Measurements from ENCODE around the gene PRR14L. TPM values are rescaled to one million over a fixed set of nuclear protein-coding genes. Genes with fewer than 3 reads are reported as not detected.
"Not testable (repeated sequence)": the region's sequence is repeated elsewhere in the genome, so short reads cannot be mapped to it uniquely, and the experiment has no call there.

The PRR14L gene
- polyA plus RNA-seq, 1 of the 3 experiments (the other 2 are of a cell fraction): 5.9 TPM

GRCh38 chr22:31715147-31715778 lies 34.7 kb downstream of the PRR14L start:
- Histone ChIP-seq H2AFZ (ENCODE audit: low read depth) (no peak overlapping the region), H3K27me3 (ENCODE audit: insufficient read depth) (no peaks in the 10 kb centered on the region), H3F3A (replicated peaks; ENCODE audit: insufficient read depth) (no peaks in the 10 kb centered on the region), H3K4me3 (ENCODE audit: low read depth in 2 of 2, low read length in 1 of 2) (no peak overlapping the region), H3K4me1 (ENCODE audit: control insufficient read depth in 1 of 2, insufficient read depth in 2 of 2, low read depth in 1 of 2, low read length in 1 of 2) (peaks cover 0 to 18% of the 10 kb centered on the region in 2 experiments; a peak in 2 of 4 replicates), H3K79me2 (ENCODE audit: insufficient read depth) (peaks cover 11% of the 10 kb centered on the region), H3K27ac (ENCODE audit: low read depth in 2 of 2, low read length in 1 of 2) (peak overlapping the region in 1 of 2 experiments; percentile 89; a peak in 2 of 4 replicates), H3K9ac (no peak overlapping the region), H3K9me3 (no peaks in the 10 kb centered on the region), H3K4me2 (no peak overlapping the region), H3K36me3 (replicated peaks in 1 of 2; ENCODE audit: control insufficient read depth in 1 of 2, insufficient read depth in 2 of 2, low read length in 1 of 2) (peaks cover 55 to 59% of the 10 kb centered on the region in 2 experiments), H4K20me1 (ENCODE audit: insufficient read depth) (no peaks in the 10 kb centered on the region), H3K9me2 (no peaks in the 10 kb centered on the region)
- TF ChIP-seq MXI1 (IDR thresholded peaks at IDR 0.05; ENCODE audit: low read depth, low read length) (peak; percentile 93), GATA2 (CRISPR knock-in tag; IDR thresholded peaks at IDR 0.05) (peak; percentile 96), EP300 (IDR thresholded peaks at IDR 0.05; ENCODE audit: borderline replicate concordance in 1 of 2, low read depth in 1 of 2, low read length in 1 of 2) (peak in 1 of 2 experiments; percentile 92; a peak in 2 of 4 replicates), POLR2AphosphoS5 (IDR thresholded peaks at IDR 0.05; ENCODE audit: low read depth, low read length) (no peak), FOXJ3 (CRISPR knock-in tag; IDR thresholded peaks at IDR 0.05) (peak; percentile 84), TCF12 (IDR thresholded peaks at IDR 0.05) (peak; percentile 63), RCOR1 (IDR thresholded peaks at IDR 0.05; ENCODE audit: low read length) (peak; percentile 91), CHD2 (IDR thresholded peaks at IDR 0.05; ENCODE audit: low read length, partially characterized antibody) (peak; percentile 74), RAD21 (IDR thresholded peaks at IDR 0.05; ENCODE audit: low read length) (no peak)
- WGBS (ENCODE audit: low lambda C conversion rate): 36% methylated on average over 5 of the region's 5 CpGs
- ChIA-PET POLR2A (interaction anchor here (1.2 kb wide), 1 partner anchor 38 kb away, joined by 4 read pairs; no protein-coding TSS in a partner anchor), CTCF (interaction anchor here (1.0 to 1.1 kb wide), 2 partner anchors 49 to 255 kb away, joined by 3 read pairs; no protein-coding TSS in a partner anchor)
- peak; percentile 66 for DNase-seq

GRCh38 chr22:31711226-31711625 lies 38.7 kb downstream of the PRR14L start:
- H3K27ac ChIP-seq (ENCODE audit: low read depth in 2 of 2, low read length in 1 of 2); H3K9me2 ChIP-seq; H3K4me2 ChIP-seq; POLR2A ChIA-PET; H2AFZ ChIP-seq (ENCODE audit: low read depth); H4K20me1 ChIP-seq (ENCODE audit: insufficient read depth); CTCF ChIA-PET; H3K4me3 ChIP-seq (ENCODE audit: low read depth in 2 of 2, low read length in 1 of 2); DNase-seq; H3K9me3 ChIP-seq; H3K27me3 ChIP-seq (ENCODE audit: insufficient read depth); H3F3A ChIP-seq (replicated peaks; ENCODE audit: insufficient read depth); H3K9ac ChIP-seq: not testable (repeated sequence)
- H3K79me2 ChIP-seq (ENCODE audit: insufficient read depth): peaks cover 29% of the 10 kb centered on the region
- H3K4me1 ChIP-seq (ENCODE audit: control insufficient read depth in 1 of 2, insufficient read depth in 2 of 2, low read depth in 1 of 2, low read length in 1 of 2): peaks cover 0 to 16% of the 10 kb centered on the region in 2 experiments; a peak in 2 of 4 replicates
- peaks cover 38 to 44% of the 10 kb centered on the region in 2 experiments for H3K36me3 ChIP-seq (replicated peaks in 1 of 2; ENCODE audit: control insufficient read depth in 1 of 2, insufficient read depth in 2 of 2, low read length in 1 of 2)
- WGBS (ENCODE audit: low lambda C conversion rate): 97% methylated on average over 12 of the region's 12 CpGs

- Histone ChIP-seq H3K9me3 (no peaks in the 10 kb centered on the region), H3K9me2 (no peaks in the 10 kb centered on the region), H3K27me3 (ENCODE audit: insufficient read depth) (no peaks in the 10 kb centered on the region), H3K9ac (no peak overlapping the region), H2AFZ (ENCODE audit: low read depth) (no peak overlapping the region), H3K4me3 (ENCODE audit: low read depth in 2 of 2, low read length in 1 of 2) (no peak overlapping the region), H4K20me1 (ENCODE audit: insufficient read depth) (no peaks in the 10 kb centered on the region), H3K79me2 (ENCODE audit: insufficient read depth) (peaks cover 29% of the 10 kb centered on the region), H3K36me3 (replicated peaks in 1 of 2; ENCODE audit: control insufficient read depth in 1 of 2, insufficient read depth in 2 of 2, low read length in 1 of 2) (peaks cover 20 to 27% of the 10 kb centered on the region in 2 experiments), H3F3A (replicated peaks; ENCODE audit: insufficient read depth) (no peaks in the 10 kb centered on the region), H3K4me1 (ENCODE audit: control insufficient read depth in 1 of 2, insufficient read depth in 2 of 2, low read depth in 1 of 2, low read length in 1 of 2) (no peaks in the 10 kb centered on the region; a peak in 1 of 4 replicates), H3K27ac (ENCODE audit: low read depth in 2 of 2, low read length in 1 of 2) (no peak overlapping the region), H3K4me2 (no peak overlapping the region)
- POLR2A ChIA-PET: no interaction called here
- CTCF ChIA-PET: interaction anchor here (0.6 to 1.4 kb wide), 2 partner anchors 22 to 41 kb away, joined by 3 read pairs; no protein-coding TSS in a partner anchor
- 98% methylated on average over 8 of the region's 8 CpGs for WGBS (ENCODE audit: low lambda C conversion rate)
- TF ChIP-seq GABPA (IDR thresholded peaks at IDR 0.05; ENCODE audit: low read depth) (no peak), FOSL2 (IDR thresholded peaks at IDR 0.05; ENCODE audit: borderline replicate concordance, low read depth) (no peak), MXI1 (IDR thresholded peaks at IDR 0.05; ENCODE audit: low read depth, low read length) (no peak), USF1 (IDR thresholded peaks at IDR 0.05; ENCODE audit: borderline replicate concordance, low read depth) (no peak), SIN3A (IDR thresholded peaks at IDR 0.05; ENCODE audit: borderline replicate concordance, low read depth, low read length) (no peak), GATA2 (CRISPR knock-in tag; IDR thresholded peaks at IDR 0.05) (no peak), TCF12 (IDR thresholded peaks at IDR 0.05) (no peak), MEF2A (IDR thresholded peaks at IDR 0.05; ENCODE audit: borderline replicate concordance, low read depth) (no peak), RCOR1 (IDR thresholded peaks at IDR 0.05; ENCODE audit: low read length) (no peak), NFIC (IDR thresholded peaks at IDR 0.05; ENCODE audit: borderline replicate concordance) (no peak)
- no peak for DNase-seq
Observed at GRCh38 chr22:31707519-31707918, 42.4 kb downstream of the PRR14L start.
